ELR (cell line): Measurements from ENCODE around the gene SAXO1.

Experiments used
- DNase-seq: peaks from one replicate; pipeline ENCODE4 v3.0.0-alpha.2; 2015; ENCODE audit warnings: low read depth

Gene SAXO1

DNA sequence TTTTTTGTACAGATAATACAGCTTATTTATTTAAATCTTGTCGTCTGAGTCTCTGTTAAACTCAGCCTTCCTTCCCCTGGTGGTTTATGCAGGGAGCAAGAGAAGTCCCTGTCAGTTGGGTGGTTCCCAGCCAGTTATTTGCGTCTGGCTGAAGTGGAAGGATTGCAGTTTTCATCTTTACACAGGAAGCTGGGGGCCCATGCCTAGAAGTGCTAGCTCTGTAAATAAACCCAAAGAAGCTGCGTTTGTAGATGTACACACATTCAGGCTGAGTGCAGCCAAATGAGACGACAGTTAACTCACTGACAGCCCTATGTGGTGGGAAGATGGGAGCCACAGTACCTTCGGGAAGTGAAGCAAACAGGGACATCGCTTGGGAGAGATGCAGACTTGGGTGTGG, 122.1 kb downstream of the SAXO1 start:
- DNase-seq: no peak

DNA sequence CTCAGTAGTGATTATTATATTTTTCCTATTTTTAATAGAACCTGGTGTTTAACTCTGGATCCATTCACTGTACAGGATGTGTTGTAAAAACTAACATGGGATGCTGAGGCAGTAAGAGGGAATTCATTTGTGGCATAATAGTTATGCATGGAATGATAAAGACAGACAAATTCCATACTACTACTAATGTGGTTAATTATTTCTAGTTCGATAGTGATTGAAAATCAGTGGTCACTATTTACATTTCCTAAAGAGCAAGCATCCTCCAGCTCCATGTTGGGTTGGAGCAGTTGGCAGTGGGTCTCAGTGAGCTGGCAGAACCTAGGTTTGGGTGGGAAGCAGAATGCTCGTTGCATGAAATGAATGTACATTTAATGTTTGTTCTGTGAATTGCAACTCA, 122.6 kb downstream of the SAXO1 start:
- DNase-seq: no peak

DNA sequence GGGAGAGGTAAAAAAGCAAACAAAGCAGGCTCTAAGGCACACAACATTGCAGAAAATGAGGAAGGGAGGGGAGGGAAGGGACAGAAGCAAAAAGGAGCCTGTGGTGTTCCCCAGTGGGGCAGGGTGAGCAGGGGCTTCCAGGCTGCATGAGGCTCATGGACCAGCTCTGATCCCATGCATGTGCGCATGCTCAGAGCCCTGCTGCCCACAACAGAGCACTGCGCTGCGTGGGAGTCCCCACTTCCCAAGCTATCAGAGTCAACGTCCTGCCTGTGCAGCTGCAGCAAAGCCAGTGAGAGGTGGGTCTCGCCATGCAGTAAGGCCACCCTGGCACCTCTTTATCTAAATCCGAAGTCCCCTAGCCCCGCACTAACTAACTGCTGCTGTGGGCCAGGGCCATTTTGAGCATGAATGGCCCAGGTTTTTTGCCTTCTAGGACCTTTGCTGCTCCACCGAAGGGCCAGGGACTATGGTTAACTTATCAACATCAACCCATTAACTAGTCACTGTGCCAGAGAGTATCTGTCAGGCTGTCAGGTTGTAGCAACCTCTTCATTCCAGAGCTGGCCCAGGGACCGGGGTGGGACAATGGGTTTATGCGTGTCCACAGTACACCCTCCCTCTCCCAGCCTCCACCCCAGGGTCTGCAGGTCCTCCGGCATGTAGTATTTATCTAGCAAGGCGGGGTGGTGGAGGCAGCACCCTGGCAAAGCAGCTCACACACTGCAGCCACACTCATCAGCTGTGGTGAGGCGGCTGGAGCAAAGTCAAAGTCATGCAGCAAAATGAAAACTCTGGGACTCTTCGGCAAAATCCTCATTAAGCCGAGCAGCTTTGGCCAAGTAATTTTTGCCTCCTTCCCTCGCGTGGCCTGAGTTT, 123.6 kb downstream of the SAXO1 start:
- DNase-seq: no peak

- DNase-seq: no peak
Measured at GRCh38 chr9:18907927-18908625, 124.9 kb downstream of the SAXO1 start.

- DNase-seq: peak; percentile 88
Measured at GRCh38 chr9:18906656-18907395, 126.2 kb downstream of the SAXO1 start.

GRCh38 chr9:18905883-18906629, 127.0 kb downstream of the SAXO1 start:
- peak; percentile 77 for DNase-seq

DNA sequence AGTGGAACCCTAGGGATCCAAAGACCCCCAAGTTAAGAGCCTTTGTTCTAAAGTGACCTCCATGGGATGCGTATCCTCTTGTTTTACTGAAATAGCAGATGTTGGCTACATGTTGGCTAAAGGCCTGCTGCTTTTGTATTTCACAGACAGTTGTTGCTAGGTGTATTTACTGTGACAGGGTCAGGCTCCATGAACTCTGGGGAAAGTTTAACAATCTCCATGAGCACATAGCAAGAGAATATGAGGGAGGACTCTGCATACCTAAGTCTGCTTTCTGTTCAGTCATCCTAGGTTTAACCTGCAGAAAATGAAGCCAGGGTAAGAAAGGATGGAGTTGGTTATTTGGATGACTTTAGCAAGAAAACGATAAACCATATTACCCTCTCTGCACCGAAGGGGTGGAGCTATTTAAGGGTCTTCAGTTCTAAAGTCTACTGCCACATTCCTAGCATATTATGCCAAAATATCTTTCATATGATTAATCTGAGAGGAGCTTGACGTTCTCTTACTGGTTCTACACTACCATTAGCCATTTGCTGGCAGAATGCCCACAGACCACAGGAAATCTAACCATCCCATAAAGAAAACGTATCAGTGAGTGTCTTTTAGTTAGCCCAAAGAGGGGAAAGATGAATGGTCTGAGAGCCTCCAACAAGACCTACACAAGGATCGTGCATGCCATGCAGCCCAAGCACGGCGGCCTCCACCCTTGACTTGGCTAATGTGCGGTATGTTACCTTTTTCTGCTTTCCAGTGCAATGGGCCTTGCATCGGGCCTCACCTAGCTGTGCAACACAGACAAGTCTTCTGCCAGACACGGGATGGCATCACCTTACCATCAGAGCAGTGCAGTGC, 127.8 kb downstream of the SAXO1 start:
- peak; percentile 95 for DNase-seq

- no peak for DNase-seq
Measured at GRCh38 chr9:18903450-18903849, 129.6 kb downstream of the SAXO1 start.

- peak; percentile 56 for DNase-seq
Measured at GRCh38 chr9:18896531-18897179, 136.4 kb downstream of the SAXO1 start.

DNA sequence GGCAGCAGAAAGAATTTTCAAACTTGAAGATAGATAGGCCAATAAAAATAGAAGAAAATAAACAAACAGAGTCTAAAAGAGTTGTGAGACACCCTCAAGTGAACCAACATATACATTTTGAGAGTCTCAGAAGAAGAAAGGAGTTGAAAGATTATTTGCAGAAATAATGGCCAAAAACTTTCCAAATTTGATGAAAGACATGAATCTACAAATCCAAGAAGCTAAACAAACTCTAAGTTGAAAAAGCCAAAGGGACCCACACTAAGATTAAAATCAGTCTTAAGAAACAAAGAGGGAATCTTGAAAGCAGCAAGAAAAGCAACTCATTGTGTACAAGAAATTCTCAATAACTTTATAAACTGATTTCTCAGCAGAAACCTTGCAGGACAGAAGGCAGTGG, 137.0 kb downstream of the SAXO1 start:
- no peak for DNase-seq

DNA sequence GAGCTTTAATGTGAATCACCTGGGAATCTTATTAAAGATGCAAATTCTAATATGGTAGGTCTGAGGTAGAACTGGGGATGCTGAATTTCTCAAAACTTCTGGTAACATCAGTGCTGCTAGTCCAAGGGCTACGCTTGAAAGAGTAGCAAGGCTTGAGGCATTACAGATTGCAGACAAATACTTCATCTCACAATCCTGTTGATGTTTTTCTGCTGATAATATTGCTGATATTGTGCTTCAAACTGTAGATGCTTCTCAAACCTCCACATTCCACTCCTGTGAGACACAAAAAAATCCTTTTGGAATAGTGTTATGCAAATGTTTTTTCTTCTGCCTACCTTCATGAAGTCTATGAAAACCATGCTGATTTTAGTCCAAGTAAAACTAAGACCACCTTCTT, 139.5 kb downstream of the SAXO1 start:
- no peak for DNase-seq

DNA sequence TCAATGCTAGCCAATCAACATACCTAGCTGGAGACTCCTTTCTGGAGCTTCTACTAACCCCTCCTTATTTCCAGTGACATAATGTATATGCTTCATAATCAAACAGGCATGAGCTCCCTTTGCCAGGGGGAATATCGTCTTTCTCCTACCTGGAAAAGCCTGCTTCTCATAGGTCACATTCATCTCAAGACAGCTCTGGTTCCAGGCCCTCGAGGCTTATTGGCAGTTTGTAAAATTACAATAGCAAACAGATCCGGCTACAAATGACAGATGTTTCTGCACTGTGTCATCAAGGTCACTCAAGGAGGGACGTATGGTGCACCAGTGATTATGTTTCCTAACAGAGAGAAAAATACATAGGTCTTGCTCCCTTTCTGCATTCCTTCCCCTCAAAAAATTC, 140.0 kb downstream of the SAXO1 start:
- DNase-seq: no peak

GRCh38 chr9:18891946-18892670, 140.9 kb downstream of the SAXO1 start:
- no peak for DNase-seq

GRCh38 chr9:18890372-18890771, 142.6 kb downstream of the SAXO1 start:
- peak; percentile 47 for DNase-seq

GRCh38 chr9:18889550-18889949, 143.5 kb downstream of the SAXO1 start:
- no peak for DNase-seq

DNA sequence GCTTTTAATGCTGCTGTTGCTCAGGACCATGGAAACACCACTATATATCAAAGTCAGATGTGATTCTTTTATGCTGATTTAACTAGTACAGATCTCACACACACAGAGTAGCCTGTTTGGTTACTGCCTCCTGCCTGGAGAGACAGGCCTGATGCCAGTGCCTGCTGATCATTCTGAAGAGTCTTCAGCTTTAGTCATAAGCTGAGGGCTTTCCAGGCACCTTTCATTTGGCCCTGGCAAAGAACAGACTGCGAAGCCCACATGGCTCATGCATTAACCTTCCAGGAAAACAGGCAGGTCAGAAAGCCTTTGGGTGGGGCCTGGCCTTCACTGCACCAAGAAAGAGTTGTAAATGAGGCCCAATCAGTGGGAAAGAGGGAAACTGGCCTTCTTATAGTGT, 144.7 kb downstream of the SAXO1 start:
- no peak for DNase-seq

GRCh38 chr9:18887546-18887945, 145.5 kb downstream of the SAXO1 start:
- DNase-seq: no peak

GRCh38 chr9:18881758-18882157, 151.3 kb downstream of the SAXO1 start:
- DNase-seq: no peak

- no peak for DNase-seq
Measured at GRCh38 chr9:18877984-18878383, 155.0 kb downstream of the SAXO1 start.
